Mucosa of descending colon (tissue), 3 donors: ENCODE results near the gene FYB1. TPM values are rescaled to one million over a fixed set of nuclear protein-coding genes. Genes with fewer than 3 reads are reported as not detected.

Experiments
- ATAC-seq: fragments of 200-7000 bp; cut with Tn5 transposase; one replicate; pipeline ENCODE4 v1.9.1; 2020; ENCODE audit warnings: mild to moderate bottlenecking, moderate library complexity
- DNase-seq, 3 donors: peaks; one replicate each; pipeline ENCODE4 v3.0.0-alpha.2; 2020
- H3K36me3 ChIP-seq: fragments of 200-600 bp; one replicate; pipeline ENCODE4 v1.8.0; 2021; ENCODE audit warnings: low read depth, mild to moderate bottlenecking
- H3K4me1 ChIP-seq: fragments of 200-600 bp; one replicate; pipeline ENCODE4 v1.8.0; 2021; ENCODE audit warnings: low read depth, mild to moderate bottlenecking
- H3K4me3 ChIP-seq: fragments of 200-600 bp; one replicate; pipeline ENCODE4 v1.8.0; 2021; ENCODE audit warnings: mild to moderate bottlenecking
- H3K9me3 ChIP-seq: fragments of 200-600 bp; one replicate; pipeline ENCODE4 v1.8.0; 2021; ENCODE audit warnings: mild to moderate bottlenecking
- CTCF ChIP-seq: fragments of 200-600 bp; IDR thresholded peaks from one replicate; pipeline ENCODE4 v1.8.0; 2022; ENCODE audit warnings: antibody characterized with exemption, mild to moderate bottlenecking
- intact Hi-C, 2 donors: fragments of 100-400 bp; cut with DNase I in 1 of 2; cut with micrococcal nuclease in 1 of 2; formaldehyde crosslinking; loops; one replicate each; pipeline versions ENCODE4 v1.11.0 to v1.11.1; 2022; cut with DNase I, micrococcal nuclease
- total RNA-seq, 3 donors: library from RNA; stranded (reverse); fragmentation: NEBNext Ultra II Directional in 2 of 3; extraction: Animal tissue kit (Norgen Biotek cat#: 25700) in 2 of 3; gene quantifications; one replicate each; pipeline versions ENCODE4 v1.2.1 to v1.2.4, GENCODE V29; 2021 to 2023
- donor health status: DM: no; HTN: no; CAD: no; lungs with moderate emphysema.
- donor health status: DM: no; HTN: no; CAD: no.
- donor health status: DM: no; HTN: yes; CAD: no.

The FYB1 gene
- total RNA-seq, 3 donors from 2014 or later, result 11.5 to 19.4 (median 13.1) TPM

DNA sequence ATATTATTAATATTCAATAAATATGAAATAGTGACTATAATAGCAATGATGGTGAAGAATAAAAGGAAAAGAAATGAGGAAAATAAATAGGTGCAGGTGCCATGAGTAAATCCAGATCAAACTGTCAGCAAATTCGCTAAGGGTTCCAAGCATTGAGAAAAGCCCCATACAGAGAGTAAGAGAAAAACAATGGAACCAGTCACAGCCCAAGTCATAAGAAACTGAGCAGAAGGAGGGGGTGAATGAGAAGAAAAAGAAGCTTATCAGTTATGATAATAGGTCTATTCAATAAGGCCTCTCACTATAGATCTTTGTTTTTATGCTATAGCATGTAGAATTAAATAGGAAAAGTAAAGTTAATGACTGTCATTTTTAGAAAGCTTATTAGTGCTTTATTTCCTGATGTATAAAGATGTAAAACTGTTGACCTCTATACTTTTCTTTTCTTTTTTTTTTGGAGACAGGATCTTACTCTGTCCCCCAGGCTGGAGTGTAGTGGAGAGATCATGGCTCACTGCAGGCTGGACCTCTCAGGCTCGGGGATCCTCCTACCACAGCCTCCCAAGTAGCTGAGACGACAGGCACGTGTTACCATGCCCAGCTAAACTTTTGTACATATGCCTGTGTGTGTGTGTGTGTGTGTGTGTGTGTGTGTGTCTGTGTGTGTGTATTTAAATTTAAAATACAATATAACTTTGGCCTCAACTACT, 72.4 kb downstream of the FYB1 start:
- TF ChIP-seq CTCF, result no peak
- no peak for ATAC-seq
- H3K4me1 ChIP-seq, result no peaks in the 10 kb centered on the region
- H3K36me3 ChIP-seq, result no peaks in the 10 kb centered on the region
- no peak overlapping the region for H3K4me3 ChIP-seq
- no peak for DNase-seq
- no peaks in the 10 kb centered on the region for H3K9me3 ChIP-seq
- intact Hi-C loops, result no loop called here

GRCh38 chr5:39143151-39143860, 76.1 kb downstream of the FYB1 start:
- no peaks in the 10 kb centered on the region for H3K9me3 ChIP-seq
- no peak for TF ChIP-seq CTCF
- intact Hi-C loops, result no loop called here
- H3K4me1 ChIP-seq, result no peaks in the 10 kb centered on the region
- DNase-seq, result no peak
- no peaks in the 10 kb centered on the region for H3K36me3 ChIP-seq
- H3K4me3 ChIP-seq, result no peak overlapping the region
- ATAC-seq, result no peak

GRCh38 chr5:39140558-39141168, 78.7 kb downstream of the FYB1 start:
- DNase-seq (no peak), ATAC-seq (no peak)
- Histone ChIP-seq H3K4me3 (no peak overlapping the region), H3K9me3 (no peaks in the 10 kb centered on the region), H3K4me1 (no peaks in the 10 kb centered on the region), H3K36me3 (no peaks in the 10 kb centered on the region)
- intact Hi-C loops, result no loop called here
- TF ChIP-seq CTCF, result no peak

DNA sequence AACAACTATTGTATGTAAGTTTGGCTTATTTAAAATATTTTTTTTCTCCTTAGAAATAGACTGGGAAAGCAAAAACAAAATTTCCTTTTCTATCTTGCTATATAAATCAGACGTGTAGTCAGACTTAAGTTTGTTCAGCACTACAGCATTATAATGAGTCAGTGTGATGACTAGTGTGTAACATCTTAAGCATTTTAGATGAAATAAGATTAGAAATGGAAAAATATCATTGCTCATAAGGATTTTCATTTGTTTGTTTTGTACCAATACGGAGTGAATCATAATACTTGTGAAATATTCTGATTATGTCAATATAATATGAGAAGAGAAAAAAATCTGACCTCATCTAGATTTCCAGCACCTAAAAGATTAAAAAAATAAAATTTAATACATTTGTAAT, 80.5 kb downstream of the FYB1 start:
- H3K36me3 ChIP-seq, result no peaks in the 10 kb centered on the region
- TF ChIP-seq CTCF, result no peak
- no peak overlapping the region for H3K4me3 ChIP-seq
- intact Hi-C loops, result no loop called here
- no peaks in the 10 kb centered on the region for H3K9me3 ChIP-seq
- H3K4me1 ChIP-seq, result no peaks in the 10 kb centered on the region
- no peak for DNase-seq
- ATAC-seq, result no peak

GRCh38 chr5:39137819-39138451, 81.4 kb downstream of the FYB1 start:
- no peak overlapping the region for H3K4me3 ChIP-seq
- no peaks in the 10 kb centered on the region for H3K4me1 ChIP-seq
- no peaks in the 10 kb centered on the region for H3K36me3 ChIP-seq
- ATAC-seq, result no peak
- no peaks in the 10 kb centered on the region for H3K9me3 ChIP-seq
- no peak for TF ChIP-seq CTCF
- intact Hi-C loops, result no loop called here
- no peak for DNase-seq
